ENCODE measurements around the gene AKAP3.

Gene AKAP3

DNA sequence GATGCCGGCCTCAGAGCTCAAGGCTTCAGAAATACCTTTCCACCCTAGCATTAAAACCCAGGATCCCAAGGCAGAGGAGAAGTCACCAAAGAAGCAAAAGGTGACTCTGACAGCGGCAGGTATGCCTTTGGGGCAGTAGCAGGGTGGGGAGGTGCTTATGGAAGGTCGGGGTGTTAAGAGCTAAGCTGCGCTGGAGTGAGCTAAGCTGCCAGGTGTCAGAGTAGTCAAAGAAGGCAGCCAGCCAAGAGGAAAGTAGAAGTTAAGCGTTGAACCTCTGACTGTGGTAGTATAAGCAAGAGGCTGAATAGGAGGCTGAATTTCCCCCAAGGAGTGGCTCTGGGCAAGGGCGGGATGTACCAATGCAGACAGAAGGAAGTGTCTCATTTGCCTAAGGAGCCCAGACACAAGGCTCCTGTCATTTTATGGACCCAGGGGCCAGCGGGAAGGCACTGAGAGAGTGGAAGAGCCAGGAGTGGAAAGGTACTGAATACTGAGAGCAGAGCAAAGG, 57.6 kb downstream of the AKAP3 start:
- DNase-seq = no peak

DNA sequence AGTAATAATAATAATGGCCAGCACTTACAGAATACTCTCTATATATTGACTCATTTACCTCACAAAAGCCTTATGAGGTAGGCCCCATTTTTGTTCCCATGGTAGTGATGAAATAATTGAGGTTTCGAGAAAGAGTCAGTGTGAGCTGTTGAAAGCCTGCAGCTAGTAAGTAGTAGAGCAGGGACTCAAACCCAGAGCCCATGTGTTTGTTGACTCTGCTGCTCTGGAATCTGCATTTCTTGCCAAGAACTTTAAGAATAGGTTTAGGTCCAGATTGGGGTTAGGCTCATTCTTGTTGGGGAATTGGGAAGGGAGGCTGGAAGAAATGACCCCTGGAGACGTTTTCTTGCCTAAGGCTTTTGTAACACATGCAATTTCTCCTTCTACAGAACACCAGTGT, 58.9 kb downstream of the AKAP3 start:
- no peak for DNase-seq

DNA sequence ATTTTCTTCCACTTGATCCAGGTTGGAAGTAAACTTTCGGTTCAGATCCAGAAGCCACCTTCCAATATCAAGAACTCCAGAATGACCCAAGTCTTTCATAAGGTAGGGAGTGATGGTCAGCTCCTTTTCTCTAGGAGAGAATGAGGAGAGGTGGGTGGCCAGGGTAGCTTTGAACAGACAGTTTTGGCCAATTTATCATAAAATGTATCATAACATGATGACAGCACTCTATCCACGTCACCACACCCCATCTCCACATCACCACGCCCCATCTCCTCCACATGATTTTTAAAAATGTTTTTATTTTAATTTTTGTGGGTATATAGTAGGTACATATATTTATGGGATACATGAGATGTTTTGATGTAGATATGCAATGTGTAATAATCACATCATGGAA, 59.9 kb downstream of the AKAP3 start:
- no peak for DNase-seq

GRCh38 chr12:4587108-4587507, 61.7 kb downstream of the AKAP3 start:
- DNase-seq = no peak

- no peak for DNase-seq
Measured at GRCh38 chr12:4586500-4586899, 62.4 kb downstream of the AKAP3 start.

DNA sequence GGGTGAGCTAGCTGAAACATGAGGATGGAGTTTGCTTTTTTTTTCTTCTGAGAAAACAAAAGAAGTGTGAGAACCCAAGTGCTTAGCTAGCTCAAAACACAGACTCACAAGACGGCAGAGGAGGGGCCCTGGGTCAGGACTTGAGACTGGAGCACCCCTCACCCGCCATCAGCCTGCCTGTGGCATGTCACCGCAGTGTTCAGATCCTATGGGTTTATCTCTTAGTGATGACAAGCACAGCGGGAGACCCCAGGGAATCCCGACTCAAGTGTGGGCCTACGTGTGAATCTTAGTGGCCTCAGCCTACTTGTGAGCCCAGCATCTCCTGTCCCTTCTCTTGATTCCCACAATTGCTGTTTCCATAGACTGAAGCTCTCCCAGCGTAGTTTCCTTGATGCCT, 64.0 kb downstream of the AKAP3 start:
- DNase-seq = no peak

- no peak for DNase-seq
Measured at GRCh38 chr12:4584281-4584680, 64.6 kb downstream of the AKAP3 start.

DNA sequence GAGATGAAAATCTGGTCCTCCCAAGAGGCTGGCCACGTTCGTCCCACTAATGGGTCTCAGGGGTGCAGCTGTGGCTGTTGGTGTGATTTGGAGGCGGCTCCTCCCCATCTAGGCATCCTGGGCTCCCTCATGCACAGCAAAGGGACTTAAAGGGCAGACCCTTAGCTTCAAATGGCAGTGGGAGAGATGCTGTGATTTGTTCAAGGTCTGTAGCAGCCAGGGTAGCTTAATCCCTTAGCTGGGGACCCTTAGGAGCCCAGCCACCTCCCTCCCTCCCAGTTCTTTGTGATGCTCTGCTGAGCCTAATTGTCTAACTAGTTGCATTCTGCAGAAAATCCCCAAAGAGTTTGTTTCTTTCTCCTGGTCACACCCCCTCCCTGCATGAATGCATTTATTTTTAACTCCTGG, 68.6 kb downstream of the AKAP3 start:
- DNase-seq = no peak

DNA sequence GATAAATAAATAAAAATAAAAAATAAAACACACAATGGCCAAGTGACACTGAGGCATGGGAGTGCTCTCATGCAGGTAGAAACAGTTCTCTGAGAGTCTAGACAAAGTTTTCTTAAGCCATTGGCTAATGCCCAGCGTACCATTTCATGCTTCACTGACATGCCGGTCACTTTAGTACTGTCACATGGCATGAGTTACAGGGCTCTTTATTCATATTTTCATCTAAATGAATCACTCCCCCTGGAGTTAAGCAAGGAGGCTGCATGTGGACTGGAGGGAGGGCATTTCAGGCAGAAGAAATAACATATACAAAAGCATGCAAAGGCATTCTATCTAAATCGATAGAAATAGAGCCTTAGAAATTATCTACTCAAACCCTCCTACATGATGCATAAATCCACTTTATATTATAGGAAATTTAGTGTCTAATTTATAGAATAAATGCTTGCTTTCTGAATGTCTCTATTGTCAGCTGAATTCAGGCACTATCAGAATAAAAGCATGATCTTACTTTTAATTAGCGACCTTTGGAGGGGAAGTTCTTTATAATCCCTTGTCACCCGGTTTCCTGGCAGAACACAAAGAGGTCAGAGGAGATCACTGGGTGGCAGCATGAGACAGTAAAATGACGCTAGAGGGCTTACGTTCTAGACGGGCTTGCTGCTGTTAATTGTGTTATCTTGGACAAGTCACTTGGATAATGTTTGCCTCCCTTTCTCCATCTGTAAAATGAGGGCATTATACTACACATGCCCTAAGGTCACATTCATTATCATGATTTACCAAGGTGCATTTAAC, 69.3 kb downstream of the AKAP3 start:
- DNase-seq = no peak

DNA sequence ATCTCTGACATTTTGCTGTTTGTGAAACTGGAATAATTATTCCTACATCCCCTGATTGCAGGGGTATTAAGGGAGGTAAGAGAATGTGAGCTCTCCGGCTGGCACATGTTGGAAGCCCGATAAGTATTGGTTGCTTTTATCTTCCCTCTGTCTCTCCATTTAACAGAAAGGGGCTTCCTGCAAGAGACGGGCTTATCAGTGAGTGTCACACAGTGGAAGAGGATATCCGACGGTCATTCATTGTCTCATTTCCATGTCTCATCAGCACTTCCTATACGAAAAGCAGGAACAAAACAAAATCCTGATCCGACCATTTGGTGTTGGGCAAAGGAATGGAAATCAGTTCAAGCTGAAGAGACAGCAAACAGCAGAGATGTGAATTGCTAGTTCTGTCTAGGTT, 76.2 kb downstream of the AKAP3 start:
- DNase-seq = no peak

GRCh38 chr12:4569261-4569660, 79.6 kb downstream of the AKAP3 start:
- no peak for DNase-seq

DNA sequence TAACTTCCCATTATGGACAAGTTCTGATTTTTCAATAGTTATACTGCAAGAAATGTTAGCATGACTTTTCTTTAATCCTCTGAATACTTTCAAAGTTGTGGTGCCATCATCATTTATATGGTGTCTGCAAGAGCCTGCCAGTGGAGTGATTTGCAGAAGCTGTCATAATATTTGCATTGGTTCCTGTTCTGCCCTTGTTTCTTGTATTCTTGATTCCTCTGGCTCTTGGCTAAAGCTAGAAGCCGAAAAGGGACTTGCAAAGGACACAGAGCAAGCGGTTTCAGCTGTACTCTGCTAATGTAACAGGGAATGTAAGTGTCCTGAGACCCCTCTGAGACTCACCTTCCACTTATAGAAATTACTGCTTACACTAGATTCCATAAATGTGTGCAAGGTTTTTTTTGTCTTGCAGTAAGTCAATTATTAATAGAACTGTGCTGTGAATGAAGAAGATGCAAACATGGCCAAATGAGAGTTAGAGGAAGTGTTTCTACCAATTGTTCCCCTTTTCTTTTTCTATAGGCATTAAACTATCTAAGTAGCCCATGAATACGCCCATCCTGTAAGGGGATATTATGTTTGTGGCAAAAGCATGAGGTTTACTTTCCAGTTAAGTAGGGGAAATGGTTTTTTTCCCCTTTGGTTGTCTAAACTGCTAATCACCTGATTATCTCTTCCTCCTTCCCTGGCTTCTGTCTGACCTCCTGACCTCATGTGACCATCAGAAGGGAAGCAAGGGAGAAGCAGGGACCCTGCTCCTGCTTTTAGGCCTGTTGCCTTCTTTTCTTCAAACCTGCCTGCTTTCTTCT, 81.6 kb downstream of the AKAP3 start:
- DNase-seq = no peak

- no peak for DNase-seq
Measured at GRCh38 chr12:4566474-4566873, 82.4 kb downstream of the AKAP3 start.
